CD8-positive, alpha-beta memory T cell (primary cell): ENCODE results near the gene XCR1. TPM values are rescaled to one million over a fixed set of nuclear protein-coding genes. Genes with fewer than 3 reads are reported as not detected.
A peak's percentile ranks its signal among the peaks of the same experiment; 100 is the strongest.

Source experiments
- CTCF ChIA-PET: fragments of 350-600 bp; sonication (Branson Sonifier 250); formaldehyde crosslinking; loops from one replicate; lab custom pipeline; 2021; ENCODE audit warnings: antibody characterized with exemption; lab: Charles Lee
- POLR2A ChIA-PET: fragments of 350-600 bp; sonication (Branson Sonifier 250); formaldehyde crosslinking; loops from one replicate; lab custom pipeline; 2021; ENCODE audit warnings: antibody characterized with exemption; lab: Charles Lee
- DNase-seq, 5 donors: peaks; one replicate each; pipeline versions ENCODE4 v3.0.0 to v3.0.0-alpha.2; 2020 to 2022; ENCODE audit warnings: mixed read lengths in 1 of 5
- H3K27ac ChIP-seq: one replicate; pipeline ENCODE4 v1.7.0; 2013; ENCODE audit warnings: low read depth, mild to moderate bottlenecking, low read length, moderate library complexity
- H3K27me3 ChIP-seq: 2 replicates; pipeline ENCODE4 v1.7.0; 2013; ENCODE audit warnings: low read length, mild to moderate bottlenecking; ENCODE audit not compliant: insufficient read depth, poor library complexity, severe bottlenecking
- H3K36me3 ChIP-seq: 2 replicates; pipeline ENCODE4 v1.7.0; 2013; ENCODE audit warnings: mild to moderate bottlenecking, low read length, moderate library complexity; ENCODE audit not compliant: insufficient read depth
- H3K4me1 ChIP-seq: 2 replicates; pipeline ENCODE4 v1.7.0; 2013; ENCODE audit warnings: mild to moderate bottlenecking, low read length, moderate library complexity; ENCODE audit not compliant: insufficient read depth
- H3K4me3 ChIP-seq: 2 replicates; pipeline ENCODE4 v1.7.0; 2013; ENCODE audit warnings: mild to moderate bottlenecking, low read length
- H3K9me3 ChIP-seq: 2 replicates; pipeline ENCODE4 v1.7.0; 2013; ENCODE audit warnings: mild to moderate bottlenecking, low read length
- H3K27ac Mint-ChIP-seq, 8 donors: one replicate each; pipeline ENCODE4 v1.8.0; 2020 to 2021; ENCODE audit warnings: mixed read lengths in 8 of 8, mild to moderate bottlenecking in 6 of 8, inconsistent platforms in 3 of 8, moderate library complexity in 3 of 8
- H3K27me3 Mint-ChIP-seq, 2 donors: one replicate each; pipeline ENCODE4 v1.8.0; 2020 to 2021; ENCODE audit warnings: mixed read lengths in 2 of 2, mild to moderate bottlenecking in 1 of 2, moderate library complexity in 1 of 2
- H3K36me3 Mint-ChIP-seq, 3 donors: one replicate each; pipeline ENCODE4 v1.8.0; 2020 to 2021; ENCODE audit warnings: mixed read lengths in 3 of 3, inconsistent platforms in 1 of 3, mild to moderate bottlenecking in 1 of 3
- H3K4me1 Mint-ChIP-seq, 3 donors: one replicate each; pipeline ENCODE4 v1.8.0; 2020 to 2021; ENCODE audit warnings: mixed read lengths in 3 of 3, inconsistent platforms in 1 of 3, mild to moderate bottlenecking in 1 of 3
- H3K4me3 Mint-ChIP-seq, 7 donors: one replicate each; pipeline ENCODE4 v1.8.0; 2020 to 2021; ENCODE audit warnings: mixed read lengths in 7 of 7, mild to moderate bottlenecking in 6 of 7, moderate library complexity in 4 of 7, inconsistent platforms in 2 of 7
- H3K9me3 Mint-ChIP-seq, 5 donors: one replicate each; pipeline ENCODE4 v1.8.0; 2020 to 2022; ENCODE audit warnings: mixed read lengths in 5 of 5, mild to moderate bottlenecking in 3 of 5, moderate library complexity in 2 of 5, inconsistent platforms in 1 of 5
- polyA plus RNA-seq: library from polyadenylated mRNA; unstranded; fragments of 300-500 nt; fragmentation: Illumina TruSeq; gene quantifications from one replicate; pipeline ENCODE4 v1.2.3, GENCODE V29; 2021
- total RNA-seq, 2 experiments: library from RNA; stranded (reverse); gene quantifications; one replicate each; pipeline ENCODE4 v1.2.3, GENCODE V29; 2021

XCR1 gene
- total and polyA plus RNA-seq, 3 experiments from 2014 or later = not detected

GRCh38 chr3:45991341-45991740 lies 35.9 kb downstream of the XCR1 start:
- H3K4me3 ChIP-seq = no peak overlapping the region
- Mint-ChIP-seq H3K27me3 (peaks cover 0 to 2% of the 10 kb centered on the region in 2 donors), H3K4me3 (peak overlapping the region; percentile 11 to 74 (median 56)), H3K9me3 (peaks cover 0 to 2% (median 0%) of the 10 kb centered on the region in 5 donors), H3K27ac (peak overlapping the region; percentile 75 to 99 (median 94)), H3K36me3 (peaks cover 0 to 48% (median 15%) of the 10 kb centered on the region in 3 donors), H3K4me1 (peaks cover 83 to 92% (median 87%) of the 10 kb centered on the region in 3 donors)
- no peak for DNase-seq
- H3K27me3 ChIP-seq = no peaks in the 10 kb centered on the region
- no peak overlapping the region for H3K27ac ChIP-seq
- peaks cover 80% of the 10 kb centered on the region for H3K4me1 ChIP-seq
- no peaks in the 10 kb centered on the region for H3K9me3 ChIP-seq
- peaks cover under 1% of the 10 kb centered on the region for H3K36me3 ChIP-seq
- CTCF ChIA-PET = interaction anchor here (0.7 to 2.1 kb wide), 4 partner anchors 10 to 87 kb away, joined by 3 to 10 read pairs (median 4); no protein-coding TSS in a partner anchor
- POLR2A ChIA-PET = no interaction called here

DNA sequence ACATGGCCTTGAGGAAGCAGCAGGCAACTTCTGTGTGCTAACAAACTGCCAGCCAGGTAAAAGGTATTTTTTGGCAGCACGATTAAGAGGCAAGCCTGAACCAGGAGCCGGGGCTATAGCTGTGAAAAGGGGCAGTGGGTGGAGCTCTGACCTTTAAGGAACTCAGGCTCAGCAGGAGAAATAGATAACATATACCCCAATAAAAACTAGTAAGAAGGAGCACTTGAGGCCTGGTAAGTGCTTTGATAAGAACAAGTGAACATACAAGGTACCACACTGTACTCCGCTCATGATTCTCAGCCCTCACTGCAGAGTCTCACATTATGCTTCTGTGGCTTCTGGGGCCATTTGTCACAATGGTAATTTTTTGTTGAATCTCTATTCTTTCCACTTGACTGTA lies 37.1 kb downstream of the XCR1 start:
- DNase-seq = no peak
- H3K4me1 ChIP-seq = peaks cover 74% of the 10 kb centered on the region
- H3K36me3 Mint-ChIP-seq = peaks cover 2 to 53% (median 17%) of the 10 kb centered on the region in 3 donors
- H3K4me3 ChIP-seq = no peak overlapping the region
- no peaks in the 10 kb centered on the region for H3K27me3 ChIP-seq
- POLR2A ChIA-PET = no interaction called here
- no peaks in the 10 kb centered on the region for H3K9me3 ChIP-seq
- CTCF ChIA-PET = interaction anchor here (1.2 to 2.1 kb wide), 3 partner anchors 14 to 88 kb away, joined by 3 to 10 read pairs (median 4); no protein-coding TSS in a partner anchor
- H3K4me3 Mint-ChIP-seq = peak overlapping the region in 6 of 7 donors; percentile 4 to 35 (median 18)
- peaks cover 88 to 96% (median 92%) of the 10 kb centered on the region in 3 donors for H3K4me1 Mint-ChIP-seq
- peaks cover 7% of the 10 kb centered on the region for H3K36me3 ChIP-seq
- no peak overlapping the region for H3K27ac ChIP-seq
- peaks cover 0 to 2% of the 10 kb centered on the region in 2 donors for H3K27me3 Mint-ChIP-seq
- H3K9me3 Mint-ChIP-seq = peaks cover 0 to 2% (median 0%) of the 10 kb centered on the region in 5 donors
- H3K27ac Mint-ChIP-seq = peak overlapping the region; percentile 16 to 93 (median 74)

- Mint-ChIP-seq H3K4me3 (peak overlapping the region in 5 of 7 donors; percentile 15 to 59 (median 29)), H3K9me3 (no peaks in the 10 kb centered on the region), H3K36me3 (peaks cover 8 to 66% (median 20%) of the 10 kb centered on the region in 3 donors), H3K27me3 (no peaks in the 10 kb centered on the region), H3K4me1 (peaks cover 94 to 100% (median 95%) of the 10 kb centered on the region in 3 donors), H3K27ac (peak overlapping the region; percentile 34 to 93 (median 88))
- ChIA-PET CTCF (interaction anchor here (1.1 to 1.2 kb wide), 2 partner anchors 15 to 50 kb away, joined by 3 read pairs; no protein-coding TSS in a partner anchor), POLR2A (no interaction called here)
- Histone ChIP-seq H3K27ac (no peak overlapping the region), H3K4me1 (peaks cover 71% of the 10 kb centered on the region), H3K9me3 (no peaks in the 10 kb centered on the region), H3K4me3 (no peak overlapping the region), H3K36me3 (peaks cover 19% of the 10 kb centered on the region), H3K27me3 (no peaks in the 10 kb centered on the region)
- DNase-seq = no peak
These were observed 38.5 kb downstream of the XCR1 start for GRCh38 chr3:45988804-45989203.

- Mint-ChIP-seq H3K27ac (peak overlapping the region; percentile 72 to 93 (median 88)), H3K4me3 (peak overlapping the region in 6 of 7 donors; percentile 29 to 74 (median 53)), H3K27me3 (no peaks in the 10 kb centered on the region), H3K36me3 (peaks cover 11 to 70% (median 22%) of the 10 kb centered on the region in 3 donors), H3K9me3 (no peaks in the 10 kb centered on the region), H3K4me1 (peaks cover 94 to 100% (median 95%) of the 10 kb centered on the region in 3 donors)
- H3K4me3 ChIP-seq = no peak overlapping the region
- peaks cover 66% of the 10 kb centered on the region for H3K4me1 ChIP-seq
- H3K27me3 ChIP-seq = no peaks in the 10 kb centered on the region
- no peak overlapping the region for H3K27ac ChIP-seq
- peaks cover 23% of the 10 kb centered on the region for H3K36me3 ChIP-seq
- ChIA-PET CTCF (interaction anchor here (1.1 to 1.2 kb wide), 2 partner anchors 15 to 49 kb away, joined by 3 read pairs; no protein-coding TSS in a partner anchor), POLR2A (no interaction called here)
- H3K9me3 ChIP-seq = no peaks in the 10 kb centered on the region
- no peak for DNase-seq
These were observed 38.9 kb downstream of the XCR1 start for GRCh38 chr3:45988362-45988761.

DNA sequence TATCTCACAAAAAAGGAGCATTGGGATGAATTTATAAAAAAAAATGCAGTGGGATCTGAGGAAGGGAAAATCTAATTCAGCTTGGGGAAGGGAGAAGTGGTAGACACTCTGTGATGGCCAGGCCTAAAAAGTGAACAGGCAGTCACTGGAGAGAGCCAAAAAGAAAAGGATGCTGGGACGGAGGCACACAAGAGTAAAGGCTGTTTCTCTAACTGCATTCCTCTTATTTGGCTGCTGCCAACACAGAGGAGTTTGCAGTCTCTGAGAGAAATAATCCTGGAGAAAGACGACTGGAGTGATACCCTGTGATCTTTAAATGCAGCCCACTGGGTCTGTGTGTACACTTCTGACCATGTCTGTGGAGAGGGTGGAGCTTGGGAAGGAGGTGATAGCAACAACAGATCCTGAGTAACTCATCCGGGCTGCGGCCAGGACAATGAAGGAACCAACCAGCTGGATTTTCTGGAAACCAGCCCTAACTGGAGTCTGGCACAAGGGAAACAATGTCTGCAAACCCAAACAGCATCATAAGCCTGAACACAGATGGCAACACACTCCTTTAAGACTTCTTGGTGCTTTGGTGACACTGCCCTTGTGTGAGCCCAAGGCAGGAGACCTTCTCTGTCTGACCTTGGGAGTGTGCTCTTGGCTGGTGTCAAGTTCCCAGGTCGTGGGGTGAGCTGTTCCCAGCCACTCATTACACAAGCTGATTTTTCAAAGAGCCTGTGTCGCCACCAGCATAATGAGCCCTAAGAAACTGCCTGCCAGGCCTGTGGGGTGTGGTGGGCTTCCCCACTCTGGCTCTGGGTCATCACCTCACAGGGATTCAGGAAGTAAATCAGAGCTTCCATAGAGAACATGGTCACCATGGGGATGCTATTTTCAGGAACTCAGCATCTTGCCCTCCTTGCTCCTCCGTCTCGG lies 39.7 kb downstream of the XCR1 start:
- H3K4me3 Mint-ChIP-seq = peak overlapping the region in 6 of 7 donors; percentile 29 to 74 (median 53)
- CTCF ChIA-PET = interaction anchor here (1.1 to 1.2 kb wide), 2 partner anchors 8 to 14 kb away, joined by 3 to 4 read pairs; partner anchors contain the start of gene FYCO1

GRCh38 chr3:45986303-45986982 lies 40.8 kb downstream of the XCR1 start:
- Histone ChIP-seq H3K4me1 (peaks cover 52% of the 10 kb centered on the region), H3K9me3 (no peaks in the 10 kb centered on the region), H3K4me3 (no peak overlapping the region), H3K27me3 (no peaks in the 10 kb centered on the region), H3K27ac (no peak overlapping the region), H3K36me3 (peaks cover 38% of the 10 kb centered on the region)
- peaks cover 21 to 80% (median 27%) of the 10 kb centered on the region in 3 donors for H3K36me3 Mint-ChIP-seq
- ChIA-PET CTCF (interaction anchor here (1.1 to 2.2 kb wide), 2 partner anchors 10 kb away, joined by 4 to 7 read pairs; partner anchors contain the start of gene FYCO1), POLR2A (interaction anchor here (1.1 kb wide), 1 partner anchor 9 kb away, joined by 4 read pairs; the partner anchor contains the start of gene FYCO1)
- DNase-seq = no peak
- H3K9me3 Mint-ChIP-seq = no peaks in the 10 kb centered on the region
- H3K4me1 Mint-ChIP-seq = peaks cover 80 to 100% (median 84%) of the 10 kb centered on the region in 3 donors
- peak overlapping the region; percentile 28 to 97 (median 87) for H3K27ac Mint-ChIP-seq
- no peaks in the 10 kb centered on the region for H3K27me3 Mint-ChIP-seq
- H3K4me3 Mint-ChIP-seq = peak overlapping the region in 4 of 7 donors; percentile 10 to 80 (median 24)

More for the DNA sequence above, 39.7 kb downstream of the XCR1 start:
- Histone ChIP-seq H3K27me3 (no peaks in the 10 kb centered on the region), H3K4me1 (peaks cover 59% of the 10 kb centered on the region), H3K36me3 (peaks cover 30% of the 10 kb centered on the region), H3K4me3 (no peak overlapping the region), H3K9me3 (no peaks in the 10 kb centered on the region), H3K27ac (no peak overlapping the region)
- H3K27me3 Mint-ChIP-seq = no peaks in the 10 kb centered on the region
- peaks cover 87 to 100% (median 92%) of the 10 kb centered on the region in 3 donors for H3K4me1 Mint-ChIP-seq
- peak overlapping the region; percentile 72 to 97 (median 89) for H3K27ac Mint-ChIP-seq
- POLR2A ChIA-PET = interaction anchor here (0.7 kb wide), 1 partner anchor 11 kb away, joined by 3 read pairs; no protein-coding TSS in a partner anchor
- peaks cover 17 to 77% (median 26%) of the 10 kb centered on the region in 3 donors for H3K36me3 Mint-ChIP-seq
- DNase-seq = no peak
- no peaks in the 10 kb centered on the region for H3K9me3 Mint-ChIP-seq
